ENCODE data around the gene IL12RB1. TPM values are rescaled to one million over a fixed set of nuclear protein-coding genes. Genes with fewer than 3 reads are reported as not detected.

IL12RB1 gene
- polyA plus RNA-seq, 1 experiment = 0.10 TPM

GRCh38 chr19:18051887-18052286, 34.8 kb downstream of the IL12RB1 start:
- ChIA-PET POLR2A (no interaction called here), CTCF (no interaction called here)
- no peak for TF ChIP-seq CTCF (IDR thresholded peaks at IDR 0.05; ENCODE audit: insufficient read depth, low read depth, low read length)
- Histone ChIP-seq H3K27me3 (ENCODE audit: control insufficient read depth, insufficient read depth, low read length) (no peaks in the 10 kb centered on the region), H3K36me3 (ENCODE audit: control insufficient read depth, insufficient read depth, low read length) (no peaks in the 10 kb centered on the region), H3K4me3 (ENCODE audit: low read depth, low read length) (no peak overlapping the region)
- no peak for DNase-seq (ENCODE audit: low read depth)

GRCh38 chr19:18049385-18049784, 37.3 kb downstream of the IL12RB1 start:
- CTCF ChIA-PET = interaction anchor here (1.0 to 2.6 kb wide), 2 partner anchors 42 to 102 kb away, joined by 3 to 7 read pairs; no protein-coding TSS in a partner anchor
- no peak for DNase-seq (ENCODE audit: low read depth)
- H3K36me3 ChIP-seq (ENCODE audit: control insufficient read depth, insufficient read depth, low read length) = no peaks in the 10 kb centered on the region
- TF ChIP-seq CTCF (IDR thresholded peaks at IDR 0.05; ENCODE audit: insufficient read depth, low read depth, low read length) = no peak
- no peaks in the 10 kb centered on the region for H3K27me3 ChIP-seq (ENCODE audit: control insufficient read depth, insufficient read depth, low read length)
- no peak overlapping the region for H3K4me3 ChIP-seq (ENCODE audit: low read depth, low read length)
- POLR2A ChIA-PET = interaction anchor here (0.6 kb wide), 1 partner anchor 49 kb away, joined by 8 read pairs; no protein-coding TSS in a partner anchor

- Histone ChIP-seq H3K4me3 (ENCODE audit: low read depth, low read length) (no peak overlapping the region), H3K36me3 (ENCODE audit: control insufficient read depth, insufficient read depth, low read length) (no peaks in the 10 kb centered on the region), H3K27me3 (ENCODE audit: control insufficient read depth, insufficient read depth, low read length) (no peaks in the 10 kb centered on the region)
- ChIA-PET POLR2A (no interaction called here), CTCF (interaction anchor here (0.6 to 2.6 kb wide), 4 partner anchors 12 to 38 kb away, joined by 3 to 13 read pairs (median 3); partner anchors contain the start of gene ARRDC2)
- TF ChIP-seq CTCF (IDR thresholded peaks at IDR 0.05; ENCODE audit: insufficient read depth, low read depth, low read length) = no peak
- DNase-seq (ENCODE audit: low read depth) = peak; percentile 74
Observed at GRCh38 chr19:18046059-18046718, 40.5 kb downstream of the IL12RB1 start.

GRCh38 chr19:18045307-18046050, 41.3 kb downstream of the IL12RB1 start:
- no peak overlapping the region for H3K4me3 ChIP-seq (ENCODE audit: low read depth, low read length)
- DNase-seq (ENCODE audit: low read depth) = no peak
- ChIA-PET POLR2A (interaction anchor here (0.5 kb wide), 1 partner anchor 247 kb away, joined by 7 read pairs; no protein-coding TSS in a partner anchor), CTCF (interaction anchor here (1.3 to 2.6 kb wide), 3 partner anchors 12 to 38 kb away, joined by 3 to 13 read pairs (median 3); partner anchors contain the start of gene ARRDC2)
- no peaks in the 10 kb centered on the region for H3K36me3 ChIP-seq (ENCODE audit: control insufficient read depth, insufficient read depth, low read length)
- TF ChIP-seq CTCF (IDR thresholded peaks at IDR 0.05; ENCODE audit: insufficient read depth, low read depth, low read length) = no peak
- H3K27me3 ChIP-seq (ENCODE audit: control insufficient read depth, insufficient read depth, low read length) = peaks cover 3% of the 10 kb centered on the region

GRCh38 chr19:18044825-18045304, 41.9 kb downstream of the IL12RB1 start:
- peak; percentile 5; the same call in 1 of the 2 replicates for TF ChIP-seq CTCF (IDR thresholded peaks at IDR 0.05; ENCODE audit: insufficient read depth, low read depth, low read length)
- Histone ChIP-seq H3K4me3 (ENCODE audit: low read depth, low read length) (no peak overlapping the region), H3K27me3 (ENCODE audit: control insufficient read depth, insufficient read depth, low read length) (peaks cover 3% of the 10 kb centered on the region), H3K36me3 (ENCODE audit: control insufficient read depth, insufficient read depth, low read length) (no peaks in the 10 kb centered on the region)
- ChIA-PET POLR2A (interaction anchor here (0.5 kb wide), 1 partner anchor 246 kb away, joined by 7 read pairs; no protein-coding TSS in a partner anchor), CTCF (interaction anchor here (1.4 to 2.6 kb wide), 2 partner anchors 31 to 37 kb away, joined by 3 to 13 read pairs; partner anchors contain the start of gene ARRDC2)
- DNase-seq (ENCODE audit: low read depth) = no peak
